Peyer's patch (tissue), 4 donors: ENCODE data around the gene GINS1.

Experiments
- POLR2A ChIP-seq, 2 donors: fragments of 450-650 bp; IDR thresholded peaks; one replicate each; pipeline ENCODE4 v1.5.1; 2017; ENCODE audit warnings: antibody characterized with exemption in 2 of 2, mild to moderate bottlenecking in 2 of 2, moderate library complexity in 2 of 2
- TF ChIP-seq, protein P1 (sequence below), 6 experiments: fragments of 450-650 bp in 4 of 6; fragments of 200-600 bp in 2 of 6; sonication (generic) in 1 of 6; IDR thresholded peaks; one replicate each; pipeline ENCODE4 v1.5.1; 2017 to 2019; ENCODE audit warnings: antibody characterized with exemption in 6 of 6, mild to moderate bottlenecking in 3 of 6, moderate library complexity in 1 of 6

- TF ChIP-seq, protein P1, sequence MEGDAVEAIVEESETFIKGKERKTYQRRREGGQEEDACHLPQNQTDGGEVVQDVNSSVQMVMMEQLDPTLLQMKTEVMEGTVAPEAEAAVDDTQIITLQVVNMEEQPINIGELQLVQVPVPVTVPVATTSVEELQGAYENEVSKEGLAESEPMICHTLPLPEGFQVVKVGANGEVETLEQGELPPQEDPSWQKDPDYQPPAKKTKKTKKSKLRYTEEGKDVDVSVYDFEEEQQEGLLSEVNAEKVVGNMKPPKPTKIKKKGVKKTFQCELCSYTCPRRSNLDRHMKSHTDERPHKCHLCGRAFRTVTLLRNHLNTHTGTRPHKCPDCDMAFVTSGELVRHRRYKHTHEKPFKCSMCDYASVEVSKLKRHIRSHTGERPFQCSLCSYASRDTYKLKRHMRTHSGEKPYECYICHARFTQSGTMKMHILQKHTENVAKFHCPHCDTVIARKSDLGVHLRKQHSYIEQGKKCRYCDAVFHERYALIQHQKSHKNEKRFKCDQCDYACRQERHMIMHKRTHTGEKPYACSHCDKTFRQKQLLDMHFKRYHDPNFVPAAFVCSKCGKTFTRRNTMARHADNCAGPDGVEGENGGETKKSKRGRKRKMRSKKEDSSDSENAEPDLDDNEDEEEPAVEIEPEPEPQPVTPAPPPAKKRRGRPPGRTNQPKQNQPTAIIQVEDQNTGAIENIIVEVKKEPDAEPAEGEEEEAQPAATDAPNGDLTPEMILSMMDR (IDR thresholded peaks at IDR 0.05), result no peak
- TF ChIP-seq POLR2A (IDR thresholded peaks at IDR 0.05), result no peak
Observed at GRCh38 chr20:25364879-25365699, 42.4 kb upstream of the GINS1 start.
